Panc1 (cell line): Measurements from ENCODE around the gene LIPI. TPM values are rescaled to one million over a fixed set of nuclear protein-coding genes. Genes with fewer than 3 reads are reported as not detected.

Experiments used
- ATAC-seq: fragments of 200-7000 bp; cut with Tn5 transposase; 2 replicates; pipeline ENCODE4 v1.9.1; 2020; ENCODE audit warnings: mild to moderate bottlenecking, moderate library complexity
- BruUV-seq: library from RNA; stranded (reverse); fragments of 400-500 nt; replicated peaks from 2 replicates; lab custom pipeline; 2021; lab: Mats Ljungman, UMichigan
- CTCF ChIA-PET: fragments of 300-600 bp; sonication (Branson Sonifier 250); formaldehyde crosslinking; loops from one replicate; lab custom pipeline; 2022; ENCODE audit warnings: antibody characterized with exemption; lab: Charles Lee
- POLR2A ChIA-PET: fragments of 300-600 bp; sonication (Branson Sonifier 250); formaldehyde crosslinking; loops from one replicate; lab custom pipeline; 2022; ENCODE audit warnings: antibody characterized with exemption; lab: Charles Lee
- DNase-seq: peaks from one replicate; pipeline ENCODE4 v3.0.0-alpha.2; 2010; ENCODE audit warnings: low read depth, low spot score
- H3K27ac ChIP-seq: 2 replicates; pipeline ENCODE4 v1.5.1; 2011; ENCODE audit warnings: mild to moderate bottlenecking, low read length, inconsistent platforms
- H3K27me3 ChIP-seq: fragments of 200-500 bp; sonication (Bioruptor generic); 2 replicates; pipeline ENCODE4 v1.6.0; 2014; ENCODE audit warnings: low read length, inconsistent platforms; ENCODE audit not compliant: control insufficient read depth, insufficient read depth
- H3K36me3 ChIP-seq: fragments of 200-500 bp; sonication (Bioruptor generic); 2 replicates; pipeline ENCODE4 v1.5.1; 2014; ENCODE audit warnings: inconsistent platforms, mild to moderate bottlenecking, low read length, moderate library complexity; ENCODE audit not compliant: control insufficient read depth, insufficient read depth
- H3K4me1 ChIP-seq: 2 replicates; pipeline ENCODE4 v1.5.1; 2011; ENCODE audit warnings: inconsistent platforms, mild to moderate bottlenecking, low read length, moderate library complexity; ENCODE audit not compliant: control insufficient read depth, insufficient read depth
- H3K4me3 ChIP-seq, 2 experiments: 2 replicates each; pipeline ENCODE4 v1.5.1; 2011 to 2012; ENCODE audit warnings: low read depth in 2 of 2, low read length in 2 of 2, mild to moderate bottlenecking in 2 of 2, inconsistent platforms in 1 of 2, moderate library complexity in 1 of 2
- H3K9me3 ChIP-seq: fragments of 200-500 bp; sonication (Bioruptor generic); 2 replicates; pipeline ENCODE4 v1.5.1; 2014; ENCODE audit warnings: low read depth, mild to moderate bottlenecking, inconsistent platforms, low read length, moderate library complexity; ENCODE audit not compliant: control insufficient read depth, insufficient read depth
- POLR2AphosphoS5 ChIP-seq: IDR thresholded peaks from 2 replicates; pipeline ENCODE4 v1.6.1; 2012; ENCODE audit warnings: mild to moderate bottlenecking, low read depth, low read length, moderate library complexity
- SIN3A ChIP-seq: IDR thresholded peaks from 2 replicates; pipeline ENCODE4 v1.6.1; 2012; ENCODE audit warnings: low read depth, mild to moderate bottlenecking, low read length, moderate library complexity, borderline replicate concordance; ENCODE audit not compliant: insufficient read depth
- TCF7L2 ChIP-seq: IDR thresholded peaks from 2 replicates; pipeline ENCODE4 v1.6.1; 2011; ENCODE audit warnings: mild to moderate bottlenecking, low read depth, low read length, inconsistent platforms
- in situ Hi-C: cut with HindIII; loops from 2 replicates; pipeline ENCODE4 v1.10.0; 2016; ENCODE audit warnings: low sequenced_read_pairs, low pct_unique_long_range_greater_than_20kb
- intact Hi-C: fragments of 100-400 bp; cut with micrococcal nuclease; formaldehyde crosslinking; loops from one replicate; pipeline ENCODE4 v1.10.0; 2022; ENCODE audit not compliant: unreplicated experiment
- total RNA-seq: library from RNA; stranded (reverse); gene quantifications from one replicate; pipeline ENCODE4 v1.2.1, GENCODE V29; 2021; ENCODE audit not compliant: unreplicated experiment
- TF ChIP-seq, protein P1 (sequence below): fragments of 450-650 bp; IDR thresholded peaks from 2 replicates; pipeline ENCODE4 v1.5.1; 2017; ENCODE audit warnings: mild to moderate bottlenecking
- TF ChIP-seq, protein P2 (sequence below), 2 experiments: IDR thresholded peaks; 2 replicates each; pipeline ENCODE4 v1.6.1; 2011 to 2012; ENCODE audit warnings: low read depth in 2 of 2, control low read depth in 1 of 2, low read length in 1 of 2, mild to moderate bottlenecking in 1 of 2, moderate library complexity in 1 of 2; ENCODE audit not compliant: insufficient read depth in 1 of 2

The LIPI gene
- total RNA-seq, 1 experiment from 2014 or later: not detected

DNA sequence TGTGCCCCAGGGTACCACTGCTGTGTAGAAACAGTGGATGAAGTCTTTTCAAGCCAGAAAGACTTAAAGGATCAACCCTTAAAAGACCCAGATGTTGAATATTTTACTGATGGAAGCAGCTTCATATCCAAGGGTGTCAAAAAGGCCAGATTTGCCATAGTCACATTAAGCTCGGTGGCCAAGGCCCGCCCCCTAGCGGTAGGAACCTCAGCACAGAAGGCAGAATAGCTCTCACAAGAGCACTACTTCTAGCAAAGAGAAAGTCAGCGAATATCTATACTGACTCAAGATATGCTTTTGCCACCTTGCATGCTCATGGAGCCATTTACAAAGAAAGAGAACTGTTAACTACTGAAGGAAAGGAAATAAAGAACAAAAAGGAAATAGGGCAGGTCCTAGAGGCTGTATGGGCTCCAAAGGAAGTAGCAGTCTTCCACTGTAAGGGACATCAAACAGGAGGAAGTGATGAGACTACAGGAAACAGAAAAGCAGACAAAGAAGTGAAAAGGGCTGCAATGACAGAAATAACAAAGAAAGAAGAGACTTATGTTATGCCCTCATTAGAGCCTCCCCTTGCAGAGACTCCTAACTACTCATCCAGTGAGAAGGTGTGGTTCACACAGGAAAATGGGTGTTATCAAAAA is 90.5 kb downstream of the LIPI start:
- Histone ChIP-seq H3K36me3 (no peaks in the 10 kb centered on the region), H3K27ac (no peak overlapping the region), H3K9me3 (no peaks in the 10 kb centered on the region), H3K27me3 (no peaks in the 10 kb centered on the region; the same call in 1 of the 2 replicates), H3K4me1 (no peaks in the 10 kb centered on the region), H3K4me3 (no peak overlapping the region)
- DNase-seq: peak; percentile 28
- ChIA-PET CTCF (interaction anchor here (0.9 kb wide), 1 partner anchor 27 kb away, joined by 3 read pairs; no protein-coding TSS in a partner anchor), POLR2A (no interaction called here)
- no TSS peak for BruUV-seq
- intact Hi-C loops (no loop called here), in situ Hi-C loops (no loop called here)
- ATAC-seq: peak; percentile 81
- no peak for TF ChIP-seq SIN3A
- TF ChIP-seq, protein P1, sequence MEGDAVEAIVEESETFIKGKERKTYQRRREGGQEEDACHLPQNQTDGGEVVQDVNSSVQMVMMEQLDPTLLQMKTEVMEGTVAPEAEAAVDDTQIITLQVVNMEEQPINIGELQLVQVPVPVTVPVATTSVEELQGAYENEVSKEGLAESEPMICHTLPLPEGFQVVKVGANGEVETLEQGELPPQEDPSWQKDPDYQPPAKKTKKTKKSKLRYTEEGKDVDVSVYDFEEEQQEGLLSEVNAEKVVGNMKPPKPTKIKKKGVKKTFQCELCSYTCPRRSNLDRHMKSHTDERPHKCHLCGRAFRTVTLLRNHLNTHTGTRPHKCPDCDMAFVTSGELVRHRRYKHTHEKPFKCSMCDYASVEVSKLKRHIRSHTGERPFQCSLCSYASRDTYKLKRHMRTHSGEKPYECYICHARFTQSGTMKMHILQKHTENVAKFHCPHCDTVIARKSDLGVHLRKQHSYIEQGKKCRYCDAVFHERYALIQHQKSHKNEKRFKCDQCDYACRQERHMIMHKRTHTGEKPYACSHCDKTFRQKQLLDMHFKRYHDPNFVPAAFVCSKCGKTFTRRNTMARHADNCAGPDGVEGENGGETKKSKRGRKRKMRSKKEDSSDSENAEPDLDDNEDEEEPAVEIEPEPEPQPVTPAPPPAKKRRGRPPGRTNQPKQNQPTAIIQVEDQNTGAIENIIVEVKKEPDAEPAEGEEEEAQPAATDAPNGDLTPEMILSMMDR: peak; percentile 84

DNA sequence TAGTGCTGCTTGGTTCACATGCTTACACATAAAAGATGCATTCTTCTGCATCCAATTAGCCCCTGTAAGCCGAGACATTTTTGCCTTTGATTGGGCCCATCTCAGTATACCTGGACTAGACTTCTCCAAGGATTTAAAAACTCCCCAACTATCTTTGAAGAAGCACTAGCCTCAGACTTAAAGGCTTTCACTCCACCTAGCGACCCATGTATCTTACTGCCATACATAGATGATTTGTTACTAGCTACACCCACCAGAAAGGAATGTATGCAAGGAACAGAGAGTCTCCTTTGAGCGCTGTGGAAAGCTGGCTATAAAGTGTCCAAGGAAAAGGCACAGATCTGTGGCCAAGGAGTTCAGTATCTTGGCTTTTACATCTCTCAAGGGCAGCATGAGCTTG is 91.7 kb downstream of the LIPI start:
- no peak for DNase-seq
- peak; percentile 88 for ATAC-seq
- H3K4me3 ChIP-seq: no peak overlapping the region
- no peaks in the 10 kb centered on the region for H3K36me3 ChIP-seq
- no peaks in the 10 kb centered on the region for H3K4me1 ChIP-seq
- BruUV-seq: no TSS peak
- no peaks in the 10 kb centered on the region for H3K27me3 ChIP-seq
- no peaks in the 10 kb centered on the region for H3K9me3 ChIP-seq
- intact Hi-C loops: no loop called here
- no peak overlapping the region for H3K27ac ChIP-seq
- POLR2A ChIA-PET: no interaction called here
- CTCF ChIA-PET: no interaction called here
- in situ Hi-C loops: no loop called here
- TF ChIP-seq SIN3A (no peak), POLR2AphosphoS5 (no peak), TCF7L2 (no peak)
- TF ChIP-seq, protein P2, sequence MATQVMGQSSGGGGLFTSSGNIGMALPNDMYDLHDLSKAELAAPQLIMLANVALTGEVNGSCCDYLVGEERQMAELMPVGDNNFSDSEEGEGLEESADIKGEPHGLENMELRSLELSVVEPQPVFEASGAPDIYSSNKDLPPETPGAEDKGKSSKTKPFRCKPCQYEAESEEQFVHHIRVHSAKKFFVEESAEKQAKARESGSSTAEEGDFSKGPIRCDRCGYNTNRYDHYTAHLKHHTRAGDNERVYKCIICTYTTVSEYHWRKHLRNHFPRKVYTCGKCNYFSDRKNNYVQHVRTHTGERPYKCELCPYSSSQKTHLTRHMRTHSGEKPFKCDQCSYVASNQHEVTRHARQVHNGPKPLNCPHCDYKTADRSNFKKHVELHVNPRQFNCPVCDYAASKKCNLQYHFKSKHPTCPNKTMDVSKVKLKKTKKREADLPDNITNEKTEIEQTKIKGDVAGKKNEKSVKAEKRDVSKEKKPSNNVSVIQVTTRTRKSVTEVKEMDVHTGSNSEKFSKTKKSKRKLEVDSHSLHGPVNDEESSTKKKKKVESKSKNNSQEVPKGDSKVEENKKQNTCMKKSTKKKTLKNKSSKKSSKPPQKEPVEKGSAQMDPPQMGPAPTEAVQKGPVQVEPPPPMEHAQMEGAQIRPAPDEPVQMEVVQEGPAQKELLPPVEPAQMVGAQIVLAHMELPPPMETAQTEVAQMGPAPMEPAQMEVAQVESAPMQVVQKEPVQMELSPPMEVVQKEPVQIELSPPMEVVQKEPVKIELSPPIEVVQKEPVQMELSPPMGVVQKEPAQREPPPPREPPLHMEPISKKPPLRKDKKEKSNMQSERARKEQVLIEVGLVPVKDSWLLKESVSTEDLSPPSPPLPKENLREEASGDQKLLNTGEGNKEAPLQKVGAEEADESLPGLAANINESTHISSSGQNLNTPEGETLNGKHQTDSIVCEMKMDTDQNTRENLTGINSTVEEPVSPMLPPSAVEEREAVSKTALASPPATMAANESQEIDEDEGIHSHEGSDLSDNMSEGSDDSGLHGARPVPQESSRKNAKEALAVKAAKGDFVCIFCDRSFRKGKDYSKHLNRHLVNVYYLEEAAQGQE (IDR thresholded peaks at IDR 0.05; ENCODE audit: insufficient read depth in 1 of 2, low read depth in 2 of 2, low read length in 1 of 2): no peak
- TF ChIP-seq, protein P1: peak; percentile 53
